LNCaP clone FGC (cell line): ENCODE results near the gene STAT1.

Experiments used
- DNase-seq: peaks from one replicate; pipeline ENCODE4 v3.0.0-alpha.2; 2011; ENCODE audit warnings: low read depth
- H3K4me3 ChIP-seq: 2 replicates; pipeline ENCODE4 v1.5.1; 2011; ENCODE audit warnings: mild to moderate bottlenecking, low read depth, low read length, control low read depth
- CTCF ChIP-seq: IDR thresholded peaks from 2 replicates; pipeline ENCODE4 v1.5.1; 2012; ENCODE audit warnings: mild to moderate bottlenecking; ENCODE audit not compliant: control insufficient read depth, insufficient read depth; ENCODE audit errors: extremely low read depth

Gene STAT1

GRCh38 chr2:190935054-190935453, 78.9 kb downstream of the STAT1 start:
- H3K4me3 ChIP-seq = no peak overlapping the region
- TF ChIP-seq CTCF = no peak
- DNase-seq = no peak

GRCh38 chr2:190933361-190933760, 80.6 kb downstream of the STAT1 start:
- H3K4me3 ChIP-seq = no peak overlapping the region
- TF ChIP-seq CTCF = no peak
- DNase-seq = no peak

- no peak for DNase-seq
- no peak for TF ChIP-seq CTCF
- H3K4me3 ChIP-seq = no peak overlapping the region
Measured at GRCh38 chr2:190932514-190932913, 81.5 kb downstream of the STAT1 start.

- no peak for TF ChIP-seq CTCF
- no peak for DNase-seq
Measured at GRCh38 chr2:190930411-190930810, 83.6 kb downstream of the STAT1 start.

GRCh38 chr2:190929919-190930318, 84.1 kb downstream of the STAT1 start:
- no peak overlapping the region for H3K4me3 ChIP-seq
- DNase-seq = no peak
- TF ChIP-seq CTCF = no peak

More at GRCh38 chr2:190930411-190930810, 83.6 kb downstream of the STAT1 start:
- H3K4me3 ChIP-seq = no peak overlapping the region

- H3K4me3 ChIP-seq = no peak overlapping the region
- no peak for DNase-seq
- TF ChIP-seq CTCF = no peak
Measured at GRCh38 chr2:190927301-190927700, 86.7 kb downstream of the STAT1 start.

GRCh38 chr2:190922376-190922775, 91.6 kb downstream of the STAT1 start:
- TF ChIP-seq CTCF = no peak
- no peak overlapping the region for H3K4me3 ChIP-seq
- no peak for DNase-seq
